ENCODE measurements around the gene DLGAP4. TPM values are rescaled to one million over a fixed set of nuclear protein-coding genes. Genes with fewer than 3 reads are reported as not detected.

DLGAP4 gene
- polyA plus RNA-seq, 1 donor (not counting 4 experiments of a cell fraction or from before 2014, with no cell fraction given) = 9.6 TPM

DNA sequence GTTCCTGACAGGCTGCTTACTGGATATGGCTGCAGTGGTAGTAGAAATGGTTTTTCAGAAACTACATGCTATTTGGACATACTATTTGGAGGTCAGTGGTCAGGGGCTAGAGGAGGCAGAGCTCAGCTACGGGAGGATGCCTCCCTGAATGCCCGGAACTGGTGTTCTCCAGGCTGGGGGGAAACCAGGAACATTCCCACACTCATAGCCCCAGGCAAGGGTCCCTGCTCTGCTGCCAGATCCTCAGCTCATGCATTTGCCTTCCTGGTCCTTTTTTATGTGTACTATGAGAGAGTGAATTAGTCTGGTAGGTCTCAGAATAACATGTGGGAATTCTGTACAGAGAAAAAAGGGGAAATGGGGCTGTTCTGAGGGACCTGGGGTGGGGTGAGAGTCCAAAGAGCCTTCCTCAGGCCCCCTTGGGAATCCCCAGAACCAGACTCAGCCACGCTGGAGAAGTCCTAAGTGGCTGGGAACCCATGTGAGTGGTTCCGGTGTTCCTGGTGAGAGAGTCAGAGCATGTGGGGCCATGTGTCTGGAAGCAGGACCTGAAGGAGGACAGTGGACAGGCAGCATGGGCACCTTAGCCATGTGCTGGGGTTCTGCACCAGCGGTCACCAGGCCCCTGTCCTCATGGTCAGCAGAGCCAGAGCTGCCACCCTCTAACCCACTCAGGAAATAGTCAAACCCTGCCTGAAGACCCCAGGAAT, 177.2 kb downstream of the DLGAP4 start:
- Histone ChIP-seq H3K9ac (ENCODE audit: control insufficient read depth, extremely low read depth, insufficient read depth, low read length) (no peak overlapping the region), H3K27ac (ENCODE audit: control insufficient read depth, insufficient read depth, low read length) (no peak overlapping the region), H3K79me2 (ENCODE audit: control insufficient read depth, insufficient read depth, low read length) (peaks cover 69% of the 10 kb centered on the region), H3K4me2 (ENCODE audit: control insufficient read depth, extremely low read depth, insufficient read depth, low read depth, low read length) (peak overlapping the region; percentile 9), H3K4me3 (ENCODE audit: control insufficient read depth in 2 of 3, extremely low read depth in 1 of 3, insufficient read depth in 2 of 3, low read depth in 1 of 3, low read length in 3 of 3) (no peak overlapping the region), H3K27me3 (ENCODE audit: control insufficient read depth, extremely low read depth, insufficient read depth, low read length) (no peaks in the 10 kb centered on the region), H3K36me3 (ENCODE audit: control insufficient read depth in 2 of 2, extremely low read depth in 1 of 2, insufficient read depth in 2 of 2, low read length in 2 of 2) (peaks cover 7 to 9% of the 10 kb centered on the region in 2 experiments), H3K9me1 (ENCODE audit: control insufficient read depth, extremely low read depth, insufficient read depth, low read length) (peaks cover 14% of the 10 kb centered on the region), H3K9me3 (ENCODE audit: control insufficient read depth, low read depth, low read length) (no peaks in the 10 kb centered on the region), H4K20me1 (ENCODE audit: control insufficient read depth, extremely low read depth, insufficient read depth, low read length) (peaks cover 31% of the 10 kb centered on the region), H2AFZ (ENCODE audit: control insufficient read depth, low read length) (no peak overlapping the region), H3K4me1 (ENCODE audit: control insufficient read depth, extremely low read depth, insufficient read depth, low read length) (peaks cover 8% of the 10 kb centered on the region)
- dilution Hi-C loops (cut with MboI; ENCODE audit: extremely low pct_ligation_motif_present, low sequenced_read_pairs) = no loop called here
- FAIRE-seq (no peak), DNase-seq (ENCODE audit: low read depth, low spot score) (no peak)
- no peak for TF ChIP-seq EZH2 (IDR thresholded peaks at IDR 0.05; ENCODE audit: low read length)
- TF ChIP-seq, protein P1, sequence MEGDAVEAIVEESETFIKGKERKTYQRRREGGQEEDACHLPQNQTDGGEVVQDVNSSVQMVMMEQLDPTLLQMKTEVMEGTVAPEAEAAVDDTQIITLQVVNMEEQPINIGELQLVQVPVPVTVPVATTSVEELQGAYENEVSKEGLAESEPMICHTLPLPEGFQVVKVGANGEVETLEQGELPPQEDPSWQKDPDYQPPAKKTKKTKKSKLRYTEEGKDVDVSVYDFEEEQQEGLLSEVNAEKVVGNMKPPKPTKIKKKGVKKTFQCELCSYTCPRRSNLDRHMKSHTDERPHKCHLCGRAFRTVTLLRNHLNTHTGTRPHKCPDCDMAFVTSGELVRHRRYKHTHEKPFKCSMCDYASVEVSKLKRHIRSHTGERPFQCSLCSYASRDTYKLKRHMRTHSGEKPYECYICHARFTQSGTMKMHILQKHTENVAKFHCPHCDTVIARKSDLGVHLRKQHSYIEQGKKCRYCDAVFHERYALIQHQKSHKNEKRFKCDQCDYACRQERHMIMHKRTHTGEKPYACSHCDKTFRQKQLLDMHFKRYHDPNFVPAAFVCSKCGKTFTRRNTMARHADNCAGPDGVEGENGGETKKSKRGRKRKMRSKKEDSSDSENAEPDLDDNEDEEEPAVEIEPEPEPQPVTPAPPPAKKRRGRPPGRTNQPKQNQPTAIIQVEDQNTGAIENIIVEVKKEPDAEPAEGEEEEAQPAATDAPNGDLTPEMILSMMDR (optimal IDR thresholded peaks at IDR 0.05 in 1 of 3, IDR thresholded peaks at IDR 0.05 in 1 of 3, conservative IDR thresholded peaks at IDR 0.05 in 1 of 3; ENCODE audit: extremely low read depth in 1 of 3, insufficient read depth in 2 of 3, low read length in 3 of 3) = no peak

- peaks cover 25% of the 10 kb centered on the region for H4K20me1 ChIP-seq (ENCODE audit: control insufficient read depth, extremely low read depth, insufficient read depth, low read length)
- no peaks in the 10 kb centered on the region for H3K9me3 ChIP-seq (ENCODE audit: control insufficient read depth, low read depth, low read length)
- DNase-seq (ENCODE audit: low read depth, low spot score) (no peak), FAIRE-seq (no peak)
- peaks cover 67% of the 10 kb centered on the region for H3K79me2 ChIP-seq (ENCODE audit: control insufficient read depth, insufficient read depth, low read length)
- peaks cover 13% of the 10 kb centered on the region for H3K9me1 ChIP-seq (ENCODE audit: control insufficient read depth, extremely low read depth, insufficient read depth, low read length)
- H3K4me1 ChIP-seq (ENCODE audit: control insufficient read depth, extremely low read depth, insufficient read depth, low read length) = peaks cover 8% of the 10 kb centered on the region
- no peaks in the 10 kb centered on the region for H3K27me3 ChIP-seq (ENCODE audit: control insufficient read depth, extremely low read depth, insufficient read depth, low read length)
- dilution Hi-C loops (cut with MboI; ENCODE audit: extremely low pct_ligation_motif_present, low sequenced_read_pairs) = no loop called here
- TF ChIP-seq, protein P1 (optimal IDR thresholded peaks at IDR 0.05 in 1 of 3, IDR thresholded peaks at IDR 0.05 in 1 of 3, conservative IDR thresholded peaks at IDR 0.05 in 1 of 3; ENCODE audit: extremely low read depth in 1 of 3, insufficient read depth in 2 of 3, low read length in 3 of 3) = no peak
- TF ChIP-seq EZH2 (IDR thresholded peaks at IDR 0.05; ENCODE audit: low read length) = no peak
- H3K36me3 ChIP-seq (ENCODE audit: control insufficient read depth in 2 of 2, extremely low read depth in 1 of 2, insufficient read depth in 2 of 2, low read length in 2 of 2) = peaks cover 9% of the 10 kb centered on the region in 2 experiments
- no peak overlapping the region for H3K9ac ChIP-seq (ENCODE audit: control insufficient read depth, extremely low read depth, insufficient read depth, low read length)
- no peak overlapping the region for H3K4me3 ChIP-seq (ENCODE audit: control insufficient read depth in 2 of 3, extremely low read depth in 1 of 3, insufficient read depth in 2 of 3, low read depth in 1 of 3, low read length in 3 of 3)
- no peak overlapping the region for H3K27ac ChIP-seq (ENCODE audit: control insufficient read depth, insufficient read depth, low read length)
- H2AFZ ChIP-seq (ENCODE audit: control insufficient read depth, low read length) = no peak overlapping the region
- H3K4me2 ChIP-seq (ENCODE audit: control insufficient read depth, extremely low read depth, insufficient read depth, low read depth, low read length) = peak overlapping the region; percentile 9
These were observed 178.0 kb downstream of the DLGAP4 start for GRCh38 chr20:36483919-36484808.
